SK-N-SH treated with all-trans-retinoic acid at 6 μM for 48 hours (cell line): ENCODE results near the gene MAT1A.
"Not testable (repeated sequence)": the region's sequence is repeated elsewhere in the genome, so short reads cannot be mapped to it uniquely, and the experiment has no call there.

Source experiments
- ATAC-seq: fragments of 200-7000 bp; cut with Tn5 transposase; 3 replicates; pipeline ENCODE4 v1.9.1; 2020; ENCODE audit warnings: mild to moderate bottlenecking, moderate library complexity
- BACH2 ChIP-seq: fragments of 250-450 bp; sonication (Bioruptor Pico); IDR thresholded peaks from 2 replicates; pipeline ENCODE4 v1.9.0; 2021; ENCODE audit warnings: mild to moderate bottlenecking, borderline replicate concordance
- CSDC2 ChIP-seq: fragments of 250-450 bp; sonication (Bioruptor Pico); IDR thresholded peaks from 2 replicates; pipeline ENCODE4 v1.5.0; 2020; ENCODE audit warnings: mild to moderate bottlenecking, moderate library complexity
- ESRRG ChIP-seq: fragments of 250-450 bp; sonication (Bioruptor Pico); IDR thresholded peaks from 2 replicates; pipeline ENCODE4 v1.6.1; 2021; ENCODE audit warnings: mild to moderate bottlenecking
- GLIS3 ChIP-seq: fragments of 250-450 bp; sonication (Bioruptor Pico); IDR thresholded peaks from 2 replicates; pipeline ENCODE4 v1.5.0; 2020; ENCODE audit warnings: mild to moderate bottlenecking, moderate library complexity
- ISL1 ChIP-seq: fragments of 250-450 bp; sonication (Bioruptor Pico); IDR thresholded peaks from 2 replicates; pipeline ENCODE4 v2.1.2; 2022; ENCODE audit warnings: mild to moderate bottlenecking, moderate library complexity
- OSR1 ChIP-seq: fragments of 250-450 bp; sonication (Bioruptor Pico); IDR thresholded peaks from 2 replicates; pipeline ENCODE4 v1.8.0; 2022; ENCODE audit warnings: moderate library complexity, mild to moderate bottlenecking, inconsistent platforms
- SNAI2 ChIP-seq: fragments of 250-450 bp; sonication (Bioruptor Pico); IDR thresholded peaks from 2 replicates; pipeline ENCODE4 v1.5.0; 2020; ENCODE audit warnings: mild to moderate bottlenecking, moderate library complexity
- TCF4 ChIP-seq: fragments of 250-450 bp; sonication (Bioruptor Pico); IDR thresholded peaks from 2 replicates; pipeline ENCODE4 v1.8.0; 2021; ENCODE audit warnings: mild to moderate bottlenecking, moderate library complexity, borderline replicate concordance
- TOX ChIP-seq: fragments of 250-450 bp; sonication (Bioruptor Pico); IDR thresholded peaks from 2 replicates; pipeline ENCODE4 v1.8.0; 2021; ENCODE audit warnings: mild to moderate bottlenecking, moderate library complexity, borderline replicate concordance
- TSHZ2 ChIP-seq: fragments of 250-450 bp; sonication (Bioruptor Pico); IDR thresholded peaks from 2 replicates; pipeline ENCODE4 v1.5.0; 2020; ENCODE audit warnings: mild to moderate bottlenecking, moderate library complexity
- ZC3H10 ChIP-seq: fragments of 250-450 bp; sonication (Bioruptor Pico); IDR thresholded peaks from 2 replicates; pipeline ENCODE4 v1.5.1; 2021; ENCODE audit warnings: mild to moderate bottlenecking, moderate library complexity
- ZFP3 ChIP-seq: fragments of 250-450 bp; sonication (Bioruptor Pico); IDR thresholded peaks from 2 replicates; pipeline ENCODE4 v1.5.0; 2020; ENCODE audit warnings: mild to moderate bottlenecking, moderate library complexity
- ZFP30 ChIP-seq: fragments of 450-650 bp; formaldehyde crosslinking; IDR thresholded peaks from 2 replicates; pipeline ENCODE4 v1.5.0; 2022; ENCODE audit warnings: mild to moderate bottlenecking, moderate library complexity
- ZNF565 ChIP-seq: fragments of 450-650 bp; formaldehyde crosslinking; conservative IDR thresholded peaks from 2 replicates; pipeline ENCODE4 v1.5.0; 2020; ENCODE audit warnings: low read depth, mild to moderate bottlenecking, moderate library complexity
- TF ChIP-seq, protein P1 (sequence below): fragments of 250-450 bp; sonication (Bioruptor Pico); IDR thresholded peaks from 2 replicates; pipeline ENCODE4 v1.5.1; 2021; ENCODE audit warnings: mild to moderate bottlenecking, moderate library complexity
- TF ChIP-seq, protein P2 (sequence below): fragments of 250-450 bp; sonication (Bioruptor Pico); IDR thresholded peaks from 2 replicates; pipeline ENCODE4 v1.8.0; 2021; ENCODE audit warnings: low read depth, mild to moderate bottlenecking, moderate library complexity, borderline replicate concordance
- TF ChIP-seq, protein P3 (sequence below): fragments of 250-450 bp; sonication (Bioruptor Pico); IDR thresholded peaks from 2 replicates; pipeline ENCODE4 v1.8.0; 2020; ENCODE audit warnings: mild to moderate bottlenecking, moderate library complexity, borderline replicate concordance

MAT1A gene

DNA sequence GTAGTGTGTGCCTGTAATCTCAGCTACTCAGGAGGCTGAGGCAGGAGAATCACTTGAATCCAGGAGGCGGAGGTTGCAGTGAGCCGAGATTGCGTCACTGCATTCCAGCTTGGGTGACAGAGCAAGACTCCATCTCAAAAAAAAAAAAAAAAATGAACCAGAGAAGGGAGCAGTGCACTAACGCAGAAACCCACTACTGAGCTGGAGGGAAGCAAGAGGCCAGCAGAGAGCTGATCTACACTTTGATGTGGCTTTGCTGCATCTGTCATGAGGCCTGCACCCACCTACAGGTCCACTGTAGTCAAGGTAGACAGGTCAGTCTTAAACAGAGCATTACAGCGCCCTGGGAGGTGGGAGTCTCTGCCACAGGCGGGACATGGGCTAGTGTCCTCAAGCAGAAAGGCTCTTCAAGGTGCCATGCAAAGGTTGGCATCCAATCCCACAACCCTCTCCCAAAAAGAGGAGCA is 30.0 kb downstream of the MAT1A start:
- TF ChIP-seq ISL1 (CRISPR knock-in tag): no peak
- TF ChIP-seq TCF4 (CRISPR knock-in tag): no peak
- TF ChIP-seq OSR1 (CRISPR knock-in tag): no peak
- no peak for TF ChIP-seq CSDC2 (CRISPR knock-in tag)
- TF ChIP-seq ZNF565 (CRISPR knock-in tag): no peak
- no peak for TF ChIP-seq SNAI2 (CRISPR knock-in tag)
- TF ChIP-seq, protein P1, sequence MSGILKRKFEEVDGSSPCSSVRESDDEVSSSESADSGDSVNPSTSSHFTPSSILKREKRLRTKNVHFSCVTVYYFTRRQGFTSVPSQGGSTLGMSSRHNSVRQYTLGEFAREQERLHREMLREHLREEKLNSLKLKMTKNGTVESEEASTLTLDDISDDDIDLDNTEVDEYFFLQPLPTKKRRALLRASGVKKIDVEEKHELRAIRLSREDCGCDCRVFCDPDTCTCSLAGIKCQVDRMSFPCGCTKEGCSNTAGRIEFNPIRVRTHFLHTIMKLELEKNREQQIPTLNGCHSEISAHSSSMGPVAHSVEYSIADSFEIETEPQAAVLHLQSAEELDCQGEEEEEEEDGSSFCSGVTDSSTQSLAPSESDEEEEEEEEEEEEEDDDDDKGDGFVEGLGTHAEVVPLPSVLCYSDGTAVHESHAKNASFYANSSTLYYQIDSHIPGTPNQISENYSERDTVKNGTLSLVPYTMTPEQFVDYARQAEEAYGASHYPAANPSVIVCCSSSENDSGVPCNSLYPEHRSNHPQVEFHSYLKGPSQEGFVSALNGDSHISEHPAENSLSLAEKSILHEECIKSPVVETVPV (CRISPR knock-in tag): no peak
- TF ChIP-seq, protein P2, sequence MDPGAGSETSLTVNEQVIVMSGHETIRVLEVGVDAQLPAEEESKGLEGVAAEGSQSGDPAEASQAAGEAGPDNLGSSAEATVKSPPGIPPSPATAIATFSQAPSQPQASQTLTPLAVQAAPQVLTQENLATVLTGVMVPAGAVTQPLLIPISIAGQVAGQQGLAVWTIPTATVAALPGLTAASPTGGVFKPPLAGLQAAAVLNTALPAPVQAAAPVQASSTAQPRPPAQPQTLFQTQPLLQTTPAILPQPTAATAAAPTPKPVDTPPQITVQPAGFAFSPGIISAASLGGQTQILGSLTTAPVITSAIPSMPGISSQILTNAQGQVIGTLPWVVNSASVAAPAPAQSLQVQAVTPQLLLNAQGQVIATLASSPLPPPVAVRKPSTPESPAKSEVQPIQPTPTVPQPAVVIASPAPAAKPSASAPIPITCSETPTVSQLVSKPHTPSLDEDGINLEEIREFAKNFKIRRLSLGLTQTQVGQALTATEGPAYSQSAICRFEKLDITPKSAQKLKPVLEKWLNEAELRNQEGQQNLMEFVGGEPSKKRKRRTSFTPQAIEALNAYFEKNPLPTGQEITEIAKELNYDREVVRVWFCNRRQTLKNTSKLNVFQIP (CRISPR knock-in tag): no peak
- no peak for TF ChIP-seq ZC3H10
- TF ChIP-seq, all 23 proteins: peak for 0

GRCh38 chr10:80256798-80257197 is 32.7 kb downstream of the MAT1A start:
- peak; percentile 63 for ATAC-seq

More for the DNA sequence above, 30.0 kb downstream of the MAT1A start:
- no peak for ATAC-seq

- ATAC-seq: not testable (repeated sequence)
Observed at GRCh38 chr10:80254726-80255125, 34.7 kb downstream of the MAT1A start.

- ATAC-seq: not testable (repeated sequence)
Observed at GRCh38 chr10:80253963-80254271, 35.5 kb downstream of the MAT1A start.

DNA sequence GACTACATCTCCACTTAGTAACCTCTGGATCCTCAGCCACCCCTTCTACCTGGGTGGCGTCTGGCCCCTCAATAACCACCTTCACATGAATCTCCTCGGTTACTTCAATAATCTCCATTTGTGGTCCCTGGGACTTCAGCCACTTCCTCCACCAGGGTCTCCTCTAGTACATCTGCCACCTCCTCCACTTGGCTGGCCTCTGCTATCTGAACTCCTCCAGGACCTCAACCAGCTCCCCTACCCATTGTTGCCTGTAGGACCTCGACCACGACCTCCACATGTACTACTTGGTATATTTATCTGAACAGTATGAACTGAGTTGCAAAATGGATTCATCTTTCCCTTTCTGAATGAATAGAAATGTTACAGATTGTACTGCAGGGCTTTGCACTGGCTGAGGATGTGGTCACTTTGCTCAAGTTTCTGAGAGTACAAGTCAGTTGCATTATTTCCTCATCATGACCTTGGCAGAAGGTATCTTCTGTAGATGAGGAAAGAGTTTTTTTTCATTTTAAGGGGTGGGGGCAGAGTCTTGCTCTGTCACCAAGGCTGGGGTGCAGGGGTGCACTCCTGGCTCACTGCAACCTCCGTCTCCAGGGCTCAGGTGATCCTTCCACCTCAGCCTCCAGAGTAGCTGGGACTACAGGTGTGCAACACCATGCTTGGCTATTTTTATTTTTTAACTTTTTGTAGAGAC is 36.0 kb downstream of the MAT1A start:
- no peak for ATAC-seq
- TF ChIP-seq TOX (CRISPR knock-in tag) (no peak), ZNF565 (CRISPR knock-in tag) (no peak), CSDC2 (CRISPR knock-in tag) (no peak), SNAI2 (CRISPR knock-in tag) (no peak), BACH2 (CRISPR knock-in tag) (no peak), TSHZ2 (CRISPR knock-in tag) (no peak), GLIS3 (no peak), ZFP3 (CRISPR knock-in tag) (no peak), ZFP30 (no peak), OSR1 (CRISPR knock-in tag) (no peak), ESRRG (CRISPR knock-in tag) (no peak), TCF4 (CRISPR knock-in tag) (no peak)
- TF ChIP-seq, protein P2 (CRISPR knock-in tag): no peak
- TF ChIP-seq, protein P3, sequence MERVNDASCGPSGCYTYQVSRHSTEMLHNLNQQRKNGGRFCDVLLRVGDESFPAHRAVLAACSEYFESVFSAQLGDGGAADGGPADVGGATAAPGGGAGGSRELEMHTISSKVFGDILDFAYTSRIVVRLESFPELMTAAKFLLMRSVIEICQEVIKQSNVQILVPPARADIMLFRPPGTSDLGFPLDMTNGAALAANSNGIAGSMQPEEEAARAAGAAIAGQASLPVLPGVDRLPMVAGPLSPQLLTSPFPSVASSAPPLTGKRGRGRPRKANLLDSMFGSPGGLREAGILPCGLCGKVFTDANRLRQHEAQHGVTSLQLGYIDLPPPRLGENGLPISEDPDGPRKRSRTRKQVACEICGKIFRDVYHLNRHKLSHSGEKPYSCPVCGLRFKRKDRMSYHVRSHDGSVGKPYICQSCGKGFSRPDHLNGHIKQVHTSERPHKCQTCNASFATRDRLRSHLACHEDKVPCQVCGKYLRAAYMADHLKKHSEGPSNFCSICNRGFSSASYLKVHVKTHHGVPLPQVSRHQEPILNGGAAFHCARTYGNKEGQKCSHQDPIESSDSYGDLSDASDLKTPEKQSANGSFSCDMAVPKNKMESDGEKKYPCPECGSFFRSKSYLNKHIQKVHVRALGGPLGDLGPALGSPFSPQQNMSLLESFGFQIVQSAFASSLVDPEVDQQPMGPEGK (CRISPR knock-in tag): no peak
